ENCODE measurements around the gene LMO1. TPM values are rescaled to one million over a fixed set of nuclear protein-coding genes. Genes with fewer than 3 reads are reported as not detected.

The LMO1 gene
- total and polyA plus RNA-seq, 12 donors, result 0.22 to 2.5 (median 1.2) TPM; not detected in 6

GRCh38 chr11:8180469-8180868, 83.2 kb downstream of the LMO1 start:
- Histone ChIP-seq H3K4me3 (no peak overlapping the region), H3K27me3 (no peaks in the 10 kb centered on the region), H3K9me3 (replicated peaks in 1 of 3) (no peaks in the 10 kb centered on the region), H3K4me1 (replicated peaks in 1 of 2) (no peaks in the 10 kb centered on the region), H3K27ac (no peak overlapping the region), H3K36me3 (replicated peaks in 1 of 2) (no peaks in the 10 kb centered on the region)
- intact Hi-C loops (cut with DNase I), result no loop called here
- 47 to 53% (median 53%) methylated on average over 4 of the region's 4 CpGs for WGBS, 4 donors
- TF ChIP-seq CTCF (IDR thresholded peaks at IDR 0.05) (no peak), POLR2A (IDR thresholded peaks at IDR 0.05) (no peak)
- no peak for DNase-seq

DNA sequence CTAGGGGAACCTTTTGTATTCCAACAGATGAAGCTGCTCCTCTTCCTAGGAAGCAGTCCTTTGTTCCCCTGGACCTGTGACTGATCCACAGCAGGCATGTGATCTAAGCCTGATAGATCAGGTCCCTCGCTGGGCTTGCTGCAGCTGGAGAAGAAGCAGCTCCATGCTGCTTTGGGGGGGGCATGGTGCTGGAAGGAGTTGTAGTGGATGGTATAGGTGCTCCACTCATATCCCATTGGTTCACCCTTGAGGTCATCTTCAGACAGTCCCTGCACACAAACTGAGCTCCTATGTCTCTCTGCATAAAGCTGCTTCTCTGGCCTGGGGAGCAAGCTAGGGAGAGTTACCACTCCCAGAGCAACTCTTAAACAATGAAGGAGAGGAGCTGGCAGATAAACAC, 85.4 kb downstream of the LMO1 start:
- TF ChIP-seq CTCF (IDR thresholded peaks at IDR 0.05) (no peak), POLR2A (IDR thresholded peaks at IDR 0.05) (no peak)
- Histone ChIP-seq H3K27me3 (no peaks in the 10 kb centered on the region), H3K4me1 (replicated peaks in 1 of 2) (no peaks in the 10 kb centered on the region), H3K4me3 (no peak overlapping the region), H3K27ac (no peak overlapping the region), H3K36me3 (replicated peaks in 1 of 2) (no peaks in the 10 kb centered on the region), H3K9me3 (replicated peaks in 1 of 3) (no peaks in the 10 kb centered on the region)
- WGBS, 4 donors, result 56 to 92% (median 83%) methylated on average over 1 of the region's 1 CpG
- DNase-seq, result no peak
- intact Hi-C loops (cut with DNase I), result no loop called here

- intact Hi-C loops (cut with DNase I), result no loop called here
- 53 to 59% (median 58%) methylated on average over 5 of the region's 5 CpGs for WGBS, 4 donors
- no peaks in the 10 kb centered on the region for H3K27me3 ChIP-seq
- DNase-seq, result no peak
- TF ChIP-seq CTCF (IDR thresholded peaks at IDR 0.05) (no peak), POLR2A (IDR thresholded peaks at IDR 0.05) (no peak)
- H3K4me1 ChIP-seq (replicated peaks in 1 of 2), result no peaks in the 10 kb centered on the region
- no peaks in the 10 kb centered on the region for H3K36me3 ChIP-seq (replicated peaks in 1 of 2)
- H3K4me3 ChIP-seq, result no peak overlapping the region
- H3K9me3 ChIP-seq (replicated peaks in 1 of 3), result no peaks in the 10 kb centered on the region
- no peak overlapping the region for H3K27ac ChIP-seq
Observed at GRCh38 chr11:8177136-8177535, 86.5 kb downstream of the LMO1 start.

Other genes starting within 250 kb of the LMO1 start
- 10 to 100 TPM in 6 of 9 donors, 1 to 10 TPM in 3; 7.7 to 26.8 (median 12.7) TPM for gene TUB, start 182.7 kb downstream of the LMO1 start, total RNA-seq
- gene TUB, start 182.7 kb downstream of the LMO1 start, polyA plus RNA-seq, result 10 to 100 TPM in 2 of 3 donors, 1 to 10 TPM in 1; 2.8 to 12.9 (median 10.5) TPM
- 10 to 100 TPM; 11.0 to 39.9 (median 27.2) TPM for gene RIC3, start 94.9 kb downstream of the LMO1 start, total RNA-seq
- 10 to 100 TPM; 31.2 to 45.5 (median 36.5) TPM for gene RIC3, start 94.9 kb downstream of the LMO1 start, polyA plus RNA-seq